ENCODE measurements around the gene PRPF40A.
A peak's percentile ranks its signal among the peaks of the same experiment; 100 is the strongest.

Gene PRPF40A

GRCh38 chr2:152658221-152658620 lies 59.0 kb downstream of the PRPF40A start:
- TF ChIP-seq TAF1 (IDR thresholded peaks at IDR 0.05; ENCODE audit: low read depth, low read length), result no peak
- no peak for TF ChIP-seq PAX5 (IDR thresholded peaks at IDR 0.05; ENCODE audit: insufficient read depth, low read length, severe bottlenecking)
- TF ChIP-seq SPI1 (IDR thresholded peaks at IDR 0.05; ENCODE audit: low read depth, low read length), result no peak
- TF ChIP-seq POU2F2 (IDR thresholded peaks at IDR 0.05; ENCODE audit: low read depth, low read length), result no peak
- DNase-seq (ENCODE audit: insufficient read length, low spot score) (no peak), FAIRE-seq (no peak)

- TF ChIP-seq POU2F2 (IDR thresholded peaks at IDR 0.05; ENCODE audit: low read depth, low read length) (no peak; the same call in 1 of the 2 replicates), POLR2AphosphoS5 (IDR thresholded peaks at IDR 0.05; ENCODE audit: low read depth, low read length) (no peak), POLR2A (IDR thresholded peaks at IDR 0.05; ENCODE audit: low read depth, low read length) (no peak), SPI1 (IDR thresholded peaks at IDR 0.05; ENCODE audit: low read depth, low read length) (no peak), PAX5 (IDR thresholded peaks at IDR 0.05; ENCODE audit: insufficient read depth, low read length, severe bottlenecking) (no peak), TAF1 (IDR thresholded peaks at IDR 0.05; ENCODE audit: low read depth, low read length) (no peak)
- FAIRE-seq (no peak), DNase-seq (ENCODE audit: insufficient read length, low spot score) (no peak)
These were observed 60.2 kb downstream of the PRPF40A start for GRCh38 chr2:152657043-152657442.

- no peak for TF ChIP-seq POLR2AphosphoS5 (IDR thresholded peaks at IDR 0.05; ENCODE audit: low read depth, low read length)
- no peak for TF ChIP-seq POLR2A (IDR thresholded peaks at IDR 0.05; ENCODE audit: low read depth, low read length)
- TF ChIP-seq PAX5 (IDR thresholded peaks at IDR 0.05; ENCODE audit: insufficient read depth, low read length, severe bottlenecking), result no peak
- no peak for TF ChIP-seq POU2F2 (IDR thresholded peaks at IDR 0.05; ENCODE audit: low read depth, low read length)
- TF ChIP-seq SPI1 (IDR thresholded peaks at IDR 0.05; ENCODE audit: low read depth, low read length), result no peak
- TF ChIP-seq TAF1 (IDR thresholded peaks at IDR 0.05; ENCODE audit: low read depth, low read length), result no peak
- no peak for FAIRE-seq
- no peak for DNase-seq (ENCODE audit: insufficient read length, low spot score)
These were observed 61.4 kb downstream of the PRPF40A start for GRCh38 chr2:152655880-152656279.

GRCh38 chr2:152651834-152652233 lies 65.4 kb downstream of the PRPF40A start:
- FAIRE-seq (peak; percentile 66), DNase-seq (ENCODE audit: insufficient read length, low spot score) (no peak)
- 0 out of 2 replicates have a peak, but pooled peaks have one; percentile 44 for TF ChIP-seq POLR2AphosphoS5 (IDR thresholded peaks at IDR 0.05; ENCODE audit: low read depth, low read length)
- no peak for TF ChIP-seq TAF1 (IDR thresholded peaks at IDR 0.05; ENCODE audit: low read depth, low read length)

GRCh38 chr2:152650768-152651371 lies 66.4 kb downstream of the PRPF40A start:
- TF ChIP-seq POLR2AphosphoS5 (IDR thresholded peaks at IDR 0.05; ENCODE audit: low read depth, low read length) (peak; percentile 63; the same call in 1 of the 2 replicates), POLR2A (IDR thresholded peaks at IDR 0.05; ENCODE audit: low read depth, low read length) (0 out of 2 replicates have a peak, but pooled peaks have one; percentile 20), SPI1 (IDR thresholded peaks at IDR 0.05; ENCODE audit: low read depth, low read length) (no peak)
- peak; percentile 9 for FAIRE-seq

GRCh38 chr2:152649997-152650396 lies 67.3 kb downstream of the PRPF40A start:
- DNase-seq (ENCODE audit: insufficient read length, low spot score), result no peak
- no peak for TF ChIP-seq PAX5 (IDR thresholded peaks at IDR 0.05; ENCODE audit: insufficient read depth, low read length, severe bottlenecking)
- TF ChIP-seq POLR2A (IDR thresholded peaks at IDR 0.05; ENCODE audit: low read depth, low read length), result no peak
- TF ChIP-seq POU2F2 (IDR thresholded peaks at IDR 0.05; ENCODE audit: low read depth, low read length), result no peak
- TF ChIP-seq POLR2AphosphoS5 (IDR thresholded peaks at IDR 0.05; ENCODE audit: low read depth, low read length), result no peak
- no peak for TF ChIP-seq SPI1 (IDR thresholded peaks at IDR 0.05; ENCODE audit: low read depth, low read length)
- TF ChIP-seq TAF1 (IDR thresholded peaks at IDR 0.05; ENCODE audit: low read depth, low read length), result no peak
- FAIRE-seq, result no peak

More at GRCh38 chr2:152650768-152651371, 66.4 kb downstream of the PRPF40A start:
- no peak for DNase-seq (ENCODE audit: insufficient read length, low spot score)

- FAIRE-seq, result no peak
- DNase-seq (ENCODE audit: insufficient read length, low spot score), result no peak
- TF ChIP-seq PAX5 (IDR thresholded peaks at IDR 0.05; ENCODE audit: insufficient read depth, low read length, severe bottlenecking) (no peak), SPI1 (IDR thresholded peaks at IDR 0.05; ENCODE audit: low read depth, low read length) (no peak), POLR2AphosphoS5 (IDR thresholded peaks at IDR 0.05; ENCODE audit: low read depth, low read length) (no peak), TAF1 (IDR thresholded peaks at IDR 0.05; ENCODE audit: low read depth, low read length) (no peak), POU2F2 (IDR thresholded peaks at IDR 0.05; ENCODE audit: low read depth, low read length) (no peak), POLR2A (IDR thresholded peaks at IDR 0.05; ENCODE audit: low read depth, low read length) (no peak)
These were observed 68.9 kb downstream of the PRPF40A start for GRCh38 chr2:152648336-152648735.

GRCh38 chr2:152647552-152647951 lies 69.7 kb downstream of the PRPF40A start:
- FAIRE-seq (no peak), DNase-seq (ENCODE audit: insufficient read length, low spot score) (no peak)
- no peak for TF ChIP-seq SPI1 (IDR thresholded peaks at IDR 0.05; ENCODE audit: low read depth, low read length)
- TF ChIP-seq TAF1 (IDR thresholded peaks at IDR 0.05; ENCODE audit: low read depth, low read length), result no peak
- TF ChIP-seq POLR2AphosphoS5 (IDR thresholded peaks at IDR 0.05; ENCODE audit: low read depth, low read length), result no peak; the same call in 1 of the 2 replicates
- no peak for TF ChIP-seq POLR2A (IDR thresholded peaks at IDR 0.05; ENCODE audit: low read depth, low read length)
- TF ChIP-seq PAX5 (IDR thresholded peaks at IDR 0.05; ENCODE audit: insufficient read depth, low read length, severe bottlenecking), result no peak
- no peak for TF ChIP-seq POU2F2 (IDR thresholded peaks at IDR 0.05; ENCODE audit: low read depth, low read length)

- no peak for FAIRE-seq
- no peak for DNase-seq (ENCODE audit: insufficient read length, low spot score)
- no peak for TF ChIP-seq PAX5 (IDR thresholded peaks at IDR 0.05; ENCODE audit: insufficient read depth, low read length, severe bottlenecking)
- TF ChIP-seq TAF1 (IDR thresholded peaks at IDR 0.05; ENCODE audit: low read depth, low read length), result no peak
- TF ChIP-seq SPI1 (IDR thresholded peaks at IDR 0.05; ENCODE audit: low read depth, low read length), result no peak
- TF ChIP-seq POLR2AphosphoS5 (IDR thresholded peaks at IDR 0.05; ENCODE audit: low read depth, low read length), result no peak
- no peak for TF ChIP-seq POU2F2 (IDR thresholded peaks at IDR 0.05; ENCODE audit: low read depth, low read length)
- no peak for TF ChIP-seq POLR2A (IDR thresholded peaks at IDR 0.05; ENCODE audit: low read depth, low read length)
These were observed 70.5 kb downstream of the PRPF40A start for GRCh38 chr2:152646775-152647174.

GRCh38 chr2:152646264-152646663 lies 71.0 kb downstream of the PRPF40A start:
- TF ChIP-seq SPI1 (IDR thresholded peaks at IDR 0.05; ENCODE audit: low read depth, low read length), result no peak
- no peak for FAIRE-seq
- DNase-seq (ENCODE audit: insufficient read length, low spot score), result no peak

All from GM12891 (cell line).